H4 (cell line): ENCODE measurements around the gene SSH3. TPM values are rescaled to one million over a fixed set of nuclear protein-coding genes. Genes with fewer than 3 reads are reported as not detected.

Source experiments
- DNase-seq: peaks from one replicate; pipeline ENCODE4 v3.0.0-alpha.2; 2015; ENCODE audit warnings: low spot score
- total RNA-seq: library from RNA; depleted of rRNA; stranded (reverse); fragments of >200 nt; shearing (Covaris generic); gene quantifications from 2 replicates; pipeline ENCODE4 v1.2.3, GENCODE V29; 2014

Gene SSH3
- total RNA-seq, 1 experiment from 2014 or later, result 6.5 TPM

- DNase-seq, result no peak
Observed at GRCh38 chr11:67268081-67268961, 35.0 kb upstream of the SSH3 start.

GRCh38 chr11:67268962-67269268, 34.4 kb upstream of the SSH3 start:
- no peak for DNase-seq

- DNase-seq, result no peak
Observed at GRCh38 chr11:67269401-67270255, 33.7 kb upstream of the SSH3 start.

- no peak for DNase-seq
Observed at GRCh38 chr11:67270256-67271204, 32.8 kb upstream of the SSH3 start.

- no peak for DNase-seq
Observed at GRCh38 chr11:67271205-67271540, 32.2 kb upstream of the SSH3 start.

- DNase-seq, result no peak
Observed at GRCh38 chr11:67271541-67272284, 31.6 kb upstream of the SSH3 start.

- DNase-seq, result no peak
Observed at GRCh38 chr11:67272327-67273259, 30.7 kb upstream of the SSH3 start.

GRCh38 chr11:67273260-67273990, 29.9 kb upstream of the SSH3 start:
- no peak for DNase-seq

GRCh38 chr11:67274768-67275605, 28.3 kb upstream of the SSH3 start:
- no peak for DNase-seq

- DNase-seq, result no peak
Observed at GRCh38 chr11:67275606-67276409, 27.5 kb upstream of the SSH3 start.

GRCh38 chr11:67276781-67277230, 26.5 kb upstream of the SSH3 start:
- DNase-seq, result no peak

- DNase-seq, result peak; percentile 72
Observed at GRCh38 chr11:67277231-67277961, 25.9 kb upstream of the SSH3 start.

- DNase-seq, result no peak
Observed at GRCh38 chr11:67278135-67278938, 25.0 kb upstream of the SSH3 start.

GRCh38 chr11:67278939-67279588, 24.3 kb upstream of the SSH3 start:
- DNase-seq, result no peak

GRCh38 chr11:67279589-67280340, 23.6 kb upstream of the SSH3 start:
- DNase-seq, result no peak
